HCT116 (cell line): ENCODE measurements around the gene MYO3B. TPM values are rescaled to one million over a fixed set of nuclear protein-coding genes. Genes with fewer than 3 reads are reported as not detected.

Experiments used
- ATAC-seq: fragments of 200-7000 bp; cut with Tn5 transposase; 2 replicates; pipeline ENCODE4 v1.9.1; 2020; ENCODE audit warnings: mild to moderate bottlenecking, moderate library complexity
- BruUV-seq: library from RNA; stranded (reverse); fragments of 400-500 nt; replicated peaks from 2 replicates; lab custom pipeline; 2021; lab: Mats Ljungman, UMichigan
- CTCF ChIA-PET: fragments of 300-600 bp; sonication (Branson Sonifier 250); formaldehyde crosslinking; loops from one replicate; lab custom pipeline; 2021; ENCODE audit warnings: antibody characterized with exemption; lab: Charles Lee
- POLR2A ChIA-PET: fragments of 300-600, 350-600 bp; sonication (Branson Sonifier 250); formaldehyde crosslinking; loops from one replicate; lab custom pipeline; 2021; ENCODE audit warnings: antibody characterized with exemption; lab: Charles Lee
- RAD21 ChIA-PET, 2 experiments: fragments of 300-600 bp; sonication (Branson Sonifier 250); formaldehyde crosslinking; loops; one replicate each; lab custom pipeline; 2023; ENCODE audit warnings: low total read pairs in 2 of 2; ENCODE audit not compliant: uncharacterized antibody in 2 of 2, unreplicated experiment in 2 of 2, low non-redundant PET in 1 of 2; lab: Charles Lee
- DNase-seq: peaks from one replicate; pipeline ENCODE4 v3.0.0-alpha.2; 2010; ENCODE audit warnings: low read depth, low spot score
- H2AFZ ChIP-seq: fragments of 200-600 bp; shearing (Covaris generic), sonication (generic); 2 replicates; pipeline ENCODE4 v1.6.1; 2017; ENCODE audit warnings: low read depth, mixed run types, mixed read lengths, antibody characterized with exemption, low read length; ENCODE audit not compliant: poor library complexity, severe bottlenecking
- H3K27ac ChIP-seq: 2 replicates; pipeline ENCODE4 v1.5.1; 2012; ENCODE audit warnings: low read depth, low read length
- H3K27me3 ChIP-seq: fragments of 200-600 bp; sonication (generic); 2 replicates; pipeline ENCODE4 v1.6.1; 2016; ENCODE audit warnings: mixed run types, low read length, mixed read lengths; ENCODE audit not compliant: insufficient read depth
- H3K36me3 ChIP-seq, 2 experiments: fragments of 200-500 bp in 1 of 2; fragments of 200-600 bp in 1 of 2; sonication (Bioruptor generic) in 1 of 2; sonication (generic) in 1 of 2; 2 replicates each; pipeline versions ENCODE4 v1.5.1 to v1.6.1; 2014 to 2016; ENCODE audit warnings: low read length in 2 of 2, inconsistent platforms in 1 of 2, mixed read lengths in 1 of 2, mixed run types in 1 of 2; ENCODE audit not compliant: insufficient read depth in 2 of 2, control insufficient read depth in 1 of 2
- H3K4me1 ChIP-seq, 2 experiments: fragments of 200-600 bp in 1 of 2; sonication (generic) in 1 of 2; 2 replicates each; pipeline versions ENCODE4 v1.5.1 to v1.6.1; 2012 to 2017; ENCODE audit warnings: low read length in 2 of 2, inconsistent platforms in 1 of 2, mild to moderate bottlenecking in 1 of 2, mixed read lengths in 1 of 2, mixed run types in 1 of 2, moderate library complexity in 1 of 2; ENCODE audit not compliant: insufficient read depth in 2 of 2, control insufficient read depth in 1 of 2
- H3K4me2 ChIP-seq: fragments of 200-600 bp; sonication (generic); 2 replicates; pipeline ENCODE4 v1.6.1; 2017; ENCODE audit warnings: mixed run types, low read length, mixed read lengths
- H3K4me3 ChIP-seq, 2 experiments: fragments of 200-600 bp in 1 of 2; sonication (generic) in 1 of 2; replicated peaks in 1 of 2; 2 replicates each; pipeline ENCODE4 v1.5.1; 2011 to 2016; ENCODE audit warnings: low read length in 2 of 2, control low read depth in 1 of 2, low read depth in 1 of 2, mild to moderate bottlenecking in 1 of 2, mixed read lengths in 1 of 2, mixed run types in 1 of 2
- H3K79me2 ChIP-seq: fragments of 200-600 bp; sonication (generic); 2 replicates; pipeline ENCODE4 v1.6.1; 2017; ENCODE audit warnings: mild to moderate bottlenecking, mixed run types, low read length, moderate library complexity, mixed read lengths; ENCODE audit not compliant: insufficient read depth
- H3K9ac ChIP-seq: fragments of 200-600 bp; sonication (generic); 2 replicates; pipeline ENCODE4 v1.6.1; 2016; ENCODE audit warnings: low read length, mixed read lengths
- H3K9me2 ChIP-seq: fragments of 200-600 bp; sonication (generic), shearing (Covaris generic); 2 replicates; pipeline ENCODE4 v1.6.1; 2017; ENCODE audit warnings: mixed run types, mild to moderate bottlenecking, moderate library complexity; ENCODE audit not compliant: insufficient read depth
- H3K9me3 ChIP-seq, 2 experiments: fragments of 200-500 bp in 1 of 2; fragments of 200-600 bp in 1 of 2; sonication (Bioruptor generic) in 1 of 2; sonication (generic) in 1 of 2; 2 replicates each; pipeline ENCODE4 v1.6.1; 2014 to 2017; ENCODE audit warnings: low read length in 2 of 2, mixed read lengths in 2 of 2, inconsistent platforms in 1 of 2, low read depth in 1 of 2, mild to moderate bottlenecking in 1 of 2, mixed run types in 1 of 2, moderate library complexity in 1 of 2; ENCODE audit not compliant: control insufficient read depth in 1 of 2, insufficient read depth in 1 of 2
- H4K20me1 ChIP-seq: fragments of 200-600 bp; sonication (generic), shearing (Covaris generic); 2 replicates; pipeline ENCODE4 v1.6.1; 2017; ENCODE audit warnings: mixed run types, mild to moderate bottlenecking, moderate library complexity; ENCODE audit not compliant: insufficient read depth
- CBX3 ChIP-seq: IDR thresholded peaks from 2 replicates; pipeline ENCODE4 v1.6.1; 2012; ENCODE audit warnings: low read depth
- CEBPB ChIP-seq: IDR thresholded peaks from 2 replicates; pipeline ENCODE4 v1.6.1; 2012; ENCODE audit warnings: low read depth
- EGR1 ChIP-seq: IDR thresholded peaks from 2 replicates; pipeline ENCODE4 v1.6.1; 2012; ENCODE audit warnings: low read depth
- ELF1 ChIP-seq: IDR thresholded peaks from 2 replicates; pipeline ENCODE4 v1.6.1; 2012; ENCODE audit warnings: low read depth, borderline replicate concordance
- EZH2 ChIP-seq: fragments of 200-600 bp; sonication (generic); IDR thresholded peaks from 2 replicates; pipeline ENCODE4 v1.6.1; 2017; ENCODE audit warnings: antibody characterized with exemption, mixed run types
- FOSL1 ChIP-seq: IDR thresholded peaks from 2 replicates; pipeline ENCODE4 v1.6.1; 2012; ENCODE audit warnings: low read depth
- JUND ChIP-seq: IDR thresholded peaks from 2 replicates; pipeline ENCODE4 v1.6.1; 2012
- POLR2A ChIP-seq: IDR thresholded peaks from 2 replicates; pipeline ENCODE4 v1.7.0; 2011; ENCODE audit warnings: borderline replicate concordance; ENCODE audit not compliant: insufficient read depth, insufficient read length; ENCODE audit errors: extremely low read depth
- POLR2AphosphoS5 ChIP-seq: IDR thresholded peaks from 2 replicates; pipeline ENCODE4 v1.6.1; 2011; ENCODE audit warnings: mild to moderate bottlenecking, low read depth, low read length, moderate library complexity
- RAD21 ChIP-seq: IDR thresholded peaks from 2 replicates; pipeline ENCODE4 v1.6.1; 2012; ENCODE audit warnings: low read depth, mild to moderate bottlenecking
- SRF ChIP-seq: IDR thresholded peaks from 2 replicates; pipeline ENCODE4 v1.6.1; 2012; ENCODE audit warnings: low read depth
- TCF7L2 ChIP-seq: IDR thresholded peaks from 2 replicates; pipeline ENCODE4 v1.7.0; 2011; ENCODE audit warnings: borderline replicate concordance, inconsistent platforms; ENCODE audit not compliant: insufficient read depth, insufficient read length; ENCODE audit errors: extremely low read depth
- YY1 ChIP-seq: IDR thresholded peaks from 2 replicates; pipeline ENCODE4 v1.6.1; 2011; ENCODE audit warnings: low read length, low read depth, moderate library complexity, mild to moderate bottlenecking; ENCODE audit not compliant: insufficient replicate concordance; ENCODE audit errors: extremely low read depth
- ZFX ChIP-seq: fragments of 450-650 bp; IDR thresholded peaks from 2 replicates; pipeline ENCODE4 v1.6.1; 2017
- ZNF274 ChIP-seq: fragments of 200-500 bp; sonication (Bioruptor generic); IDR thresholded peaks from 2 replicates; pipeline ENCODE4 v1.6.1; 2014; ENCODE audit warnings: mild to moderate bottlenecking, low read depth, low read length, inconsistent platforms
- intact Hi-C: fragments of 100-400 bp; cut with micrococcal nuclease; formaldehyde crosslinking; loops from 2 replicates; pipeline ENCODE4 v1.10.0; 2022
- total RNA-seq: library from RNA; stranded (reverse); gene quantifications from one replicate; pipeline ENCODE4 v1.2.1, GENCODE V29; 2021; ENCODE audit not compliant: unreplicated experiment
- TF ChIP-seq, protein P1 (sequence below), 3 experiments: fragments of 200-600 bp in 1 of 3; sonication (generic) in 1 of 3; IDR thresholded peaks in 2 of 3; conservative IDR thresholded peaks in 1 of 3; 2 replicates each; pipeline ENCODE4 v1.5.1; 2012 to 2017; ENCODE audit warnings: low read depth in 2 of 3, low read length in 2 of 3, antibody characterized with exemption in 1 of 3, borderline replicate concordance in 1 of 3, control low read depth in 1 of 3, mild to moderate bottlenecking in 1 of 3, mixed read lengths in 1 of 3, mixed run types in 1 of 3, moderate library complexity in 1 of 3; ENCODE audit not compliant: insufficient read depth in 1 of 3
- TF ChIP-seq, protein P2 (sequence below): IDR thresholded peaks from 2 replicates; pipeline ENCODE4 v1.6.1; 2012
- TF ChIP-seq, protein P3 (sequence below): IDR thresholded peaks from 2 replicates; pipeline ENCODE4 v1.6.1; 2012; ENCODE audit warnings: low read depth

MYO3B gene
- total RNA-seq, 1 experiment from 2014 or later: not detected

DNA sequence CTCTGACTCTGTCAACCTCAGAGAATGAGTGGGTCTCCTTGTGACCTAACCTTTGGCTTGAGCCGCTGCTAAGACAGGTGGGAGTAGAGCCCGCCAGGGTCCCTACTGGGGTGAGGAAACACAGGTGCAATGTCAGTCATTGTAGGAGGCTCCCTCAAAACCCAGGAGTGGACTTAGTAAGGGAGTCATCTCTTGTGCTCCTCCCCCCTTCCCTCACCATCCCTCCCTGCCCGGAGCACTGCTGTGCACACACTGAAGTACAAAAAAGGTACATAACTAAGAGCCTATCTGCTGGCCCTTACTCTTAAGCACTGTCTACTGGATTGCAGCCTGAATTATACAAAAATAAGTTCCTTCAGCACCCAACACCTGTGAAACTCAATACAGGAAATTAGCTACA, 77.2 kb downstream of the MYO3B start:
- H2AFZ ChIP-seq: no peak overlapping the region
- H3K27me3 ChIP-seq: no peaks in the 10 kb centered on the region
- ChIA-PET RAD21 (no interaction called here), CTCF (no interaction called here)
- H3K4me3 ChIP-seq: no peak overlapping the region
- H3K79me2 ChIP-seq: no peaks in the 10 kb centered on the region
- H3K36me3 ChIP-seq: no peaks in the 10 kb centered on the region
- intact Hi-C loops: no loop called here
- H3K9ac ChIP-seq: no peak overlapping the region
- no peaks in the 10 kb centered on the region for H3K9me3 ChIP-seq
- no TSS peak for BruUV-seq
- no peaks in the 10 kb centered on the region for H3K4me1 ChIP-seq
- ATAC-seq: no peak
- no peak overlapping the region for H3K4me2 ChIP-seq
- no peak for TF ChIP-seq ZNF274
- TF ChIP-seq JUND: no peak
- TF ChIP-seq ELF1: no peak
- no peak for TF ChIP-seq SRF
- no peak for TF ChIP-seq EZH2
- TF ChIP-seq FOSL1: no peak
- no peak for TF ChIP-seq CEBPB
- TF ChIP-seq, protein P1, sequence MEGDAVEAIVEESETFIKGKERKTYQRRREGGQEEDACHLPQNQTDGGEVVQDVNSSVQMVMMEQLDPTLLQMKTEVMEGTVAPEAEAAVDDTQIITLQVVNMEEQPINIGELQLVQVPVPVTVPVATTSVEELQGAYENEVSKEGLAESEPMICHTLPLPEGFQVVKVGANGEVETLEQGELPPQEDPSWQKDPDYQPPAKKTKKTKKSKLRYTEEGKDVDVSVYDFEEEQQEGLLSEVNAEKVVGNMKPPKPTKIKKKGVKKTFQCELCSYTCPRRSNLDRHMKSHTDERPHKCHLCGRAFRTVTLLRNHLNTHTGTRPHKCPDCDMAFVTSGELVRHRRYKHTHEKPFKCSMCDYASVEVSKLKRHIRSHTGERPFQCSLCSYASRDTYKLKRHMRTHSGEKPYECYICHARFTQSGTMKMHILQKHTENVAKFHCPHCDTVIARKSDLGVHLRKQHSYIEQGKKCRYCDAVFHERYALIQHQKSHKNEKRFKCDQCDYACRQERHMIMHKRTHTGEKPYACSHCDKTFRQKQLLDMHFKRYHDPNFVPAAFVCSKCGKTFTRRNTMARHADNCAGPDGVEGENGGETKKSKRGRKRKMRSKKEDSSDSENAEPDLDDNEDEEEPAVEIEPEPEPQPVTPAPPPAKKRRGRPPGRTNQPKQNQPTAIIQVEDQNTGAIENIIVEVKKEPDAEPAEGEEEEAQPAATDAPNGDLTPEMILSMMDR (IDR thresholded peaks at IDR 0.05 in 2 of 3, conservative IDR thresholded peaks at IDR 0.05 in 1 of 3; ENCODE audit: borderline replicate concordance in 1 of 3, insufficient read depth in 1 of 3, low read depth in 2 of 3, low read length in 2 of 3): no peak
- TF ChIP-seq RAD21: no peak
- TF ChIP-seq POLR2A: no peak
- TF ChIP-seq, protein P2, sequence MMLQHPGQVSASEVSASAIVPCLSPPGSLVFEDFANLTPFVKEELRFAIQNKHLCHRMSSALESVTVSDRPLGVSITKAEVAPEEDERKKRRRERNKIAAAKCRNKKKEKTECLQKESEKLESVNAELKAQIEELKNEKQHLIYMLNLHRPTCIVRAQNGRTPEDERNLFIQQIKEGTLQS: no peak
- TF ChIP-seq POLR2AphosphoS5: no peak
- no peak for TF ChIP-seq ZFX
- TF ChIP-seq EGR1: no peak
- no peak for TF ChIP-seq YY1
- TF ChIP-seq TCF7L2: no peak
- TF ChIP-seq CBX3: no peak
- TF ChIP-seq, protein P3, sequence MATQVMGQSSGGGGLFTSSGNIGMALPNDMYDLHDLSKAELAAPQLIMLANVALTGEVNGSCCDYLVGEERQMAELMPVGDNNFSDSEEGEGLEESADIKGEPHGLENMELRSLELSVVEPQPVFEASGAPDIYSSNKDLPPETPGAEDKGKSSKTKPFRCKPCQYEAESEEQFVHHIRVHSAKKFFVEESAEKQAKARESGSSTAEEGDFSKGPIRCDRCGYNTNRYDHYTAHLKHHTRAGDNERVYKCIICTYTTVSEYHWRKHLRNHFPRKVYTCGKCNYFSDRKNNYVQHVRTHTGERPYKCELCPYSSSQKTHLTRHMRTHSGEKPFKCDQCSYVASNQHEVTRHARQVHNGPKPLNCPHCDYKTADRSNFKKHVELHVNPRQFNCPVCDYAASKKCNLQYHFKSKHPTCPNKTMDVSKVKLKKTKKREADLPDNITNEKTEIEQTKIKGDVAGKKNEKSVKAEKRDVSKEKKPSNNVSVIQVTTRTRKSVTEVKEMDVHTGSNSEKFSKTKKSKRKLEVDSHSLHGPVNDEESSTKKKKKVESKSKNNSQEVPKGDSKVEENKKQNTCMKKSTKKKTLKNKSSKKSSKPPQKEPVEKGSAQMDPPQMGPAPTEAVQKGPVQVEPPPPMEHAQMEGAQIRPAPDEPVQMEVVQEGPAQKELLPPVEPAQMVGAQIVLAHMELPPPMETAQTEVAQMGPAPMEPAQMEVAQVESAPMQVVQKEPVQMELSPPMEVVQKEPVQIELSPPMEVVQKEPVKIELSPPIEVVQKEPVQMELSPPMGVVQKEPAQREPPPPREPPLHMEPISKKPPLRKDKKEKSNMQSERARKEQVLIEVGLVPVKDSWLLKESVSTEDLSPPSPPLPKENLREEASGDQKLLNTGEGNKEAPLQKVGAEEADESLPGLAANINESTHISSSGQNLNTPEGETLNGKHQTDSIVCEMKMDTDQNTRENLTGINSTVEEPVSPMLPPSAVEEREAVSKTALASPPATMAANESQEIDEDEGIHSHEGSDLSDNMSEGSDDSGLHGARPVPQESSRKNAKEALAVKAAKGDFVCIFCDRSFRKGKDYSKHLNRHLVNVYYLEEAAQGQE: no peak
- TF ChIP-seq, all 23 proteins: peak for 0
- Histone ChIP-seq H4K20me1 (no peaks in the 10 kb centered on the region), H3K9me2 (no peaks in the 10 kb centered on the region), H3K27ac (no peak overlapping the region)
- no peak for DNase-seq
- POLR2A ChIA-PET: no interaction called here
